Keratinocyte (primary cell): ENCODE data around the gene ISYNA1. TPM values are rescaled to one million over a fixed set of nuclear protein-coding genes. Genes with fewer than 3 reads are reported as not detected.

Experiments used
- DNase-seq: peaks from one replicate; pipeline ENCODE4 v3.0.0-alpha.2; 2011; ENCODE audit warnings: low read depth, missing footprints, low spot score
- FAIRE-seq: peaks from 2 replicates; lab custom pipeline; 2011; peaks lifted over from hg19 to GRCh38; lab: Jason Lieb, UNC
- H2AFZ ChIP-seq: 2 replicates; pipeline ENCODE4 v1.6.0; 2012; ENCODE audit warnings: low read length, control low read depth, inconsistent platforms; ENCODE audit not compliant: control insufficient read depth
- H3K27ac ChIP-seq: 2 replicates; pipeline ENCODE4 v1.5.1; 2011; ENCODE audit warnings: low read length; ENCODE audit not compliant: control insufficient read depth, insufficient read depth
- H3K27me3 ChIP-seq: 3 replicates; pipeline ENCODE4 v1.6.0; 2011; ENCODE audit warnings: low read length; ENCODE audit not compliant: control insufficient read depth, insufficient read depth; ENCODE audit errors: extremely low read depth
- H3K36me3 ChIP-seq, 2 experiments: 2 replicates in 1 of 2; 3 replicates in 1 of 2; pipeline ENCODE4 v1.5.1; 2011; ENCODE audit warnings: low read length in 2 of 2, mild to moderate bottlenecking in 1 of 2; ENCODE audit not compliant: control insufficient read depth in 2 of 2, insufficient read depth in 2 of 2; ENCODE audit errors: extremely low read depth in 1 of 2
- H3K4me1 ChIP-seq: 3 replicates; pipeline ENCODE4 v1.5.1; 2011; ENCODE audit warnings: low read length; ENCODE audit not compliant: control insufficient read depth, insufficient read depth; ENCODE audit errors: extremely low read depth
- H3K4me2 ChIP-seq: 3 replicates; pipeline ENCODE4 v1.6.0; 2011; ENCODE audit warnings: low read depth, low read length; ENCODE audit not compliant: control insufficient read depth, insufficient read depth; ENCODE audit errors: extremely low read depth
- H3K4me3 ChIP-seq, 3 experiments: fragments of 200-600 bp in 1 of 3; sonication (generic) in 1 of 3; 2 replicates in 2 of 3; 3 replicates in 1 of 3; pipeline ENCODE4 v1.5.1; 2011 to 2016; ENCODE audit warnings: low read length in 3 of 3, mild to moderate bottlenecking in 3 of 3, control low read depth in 2 of 3, inconsistent platforms in 1 of 3, low read depth in 1 of 3, mixed read lengths in 1 of 3, mixed run types in 1 of 3, moderate library complexity in 1 of 3; ENCODE audit not compliant: control insufficient read depth in 2 of 3, insufficient read depth in 2 of 3; ENCODE audit errors: extremely low read depth in 1 of 3
- H3K79me2 ChIP-seq: 2 replicates; pipeline ENCODE4 v1.6.0; 2012; ENCODE audit warnings: low read length; ENCODE audit not compliant: control insufficient read depth, insufficient read depth
- H3K9ac ChIP-seq: 3 replicates; pipeline ENCODE4 v1.6.0; 2011; ENCODE audit warnings: low read length; ENCODE audit not compliant: control insufficient read depth, insufficient read depth; ENCODE audit errors: extremely low read depth
- H3K9me1 ChIP-seq: 3 replicates; pipeline ENCODE4 v1.6.0; 2011; ENCODE audit warnings: low read length; ENCODE audit not compliant: control insufficient read depth, insufficient read depth; ENCODE audit errors: extremely low read depth
- H3K9me3 ChIP-seq: 2 replicates; pipeline ENCODE4 v1.5.1; 2012; ENCODE audit warnings: low read depth, low read length; ENCODE audit not compliant: control insufficient read depth
- H4K20me1 ChIP-seq: 3 replicates; pipeline ENCODE4 v1.6.0; 2011; ENCODE audit warnings: low read length; ENCODE audit not compliant: control insufficient read depth, insufficient read depth; ENCODE audit errors: extremely low read depth
- CTCF ChIP-seq, 3 experiments: IDR thresholded peaks in 1 of 3; conservative IDR thresholded peaks in 1 of 3; optimal IDR thresholded peaks in 1 of 3; 2 replicates in 2 of 3; 3 replicates in 1 of 3; pipeline versions ENCODE3 to v1.5.1; 2011; ENCODE audit warnings: low read length in 3 of 3, mild to moderate bottlenecking in 3 of 3, moderate library complexity in 2 of 3, control low read depth in 1 of 3, inconsistent platforms in 1 of 3; ENCODE audit not compliant: insufficient read depth in 2 of 3; ENCODE audit errors: extremely low read depth in 1 of 3
- EZH2 ChIP-seq: IDR thresholded peaks from one replicate; pipeline ENCODE4 v1.6.1; 2012; ENCODE audit warnings: inconsistent platforms, mild to moderate bottlenecking, low read length, moderate library complexity
- dilution Hi-C: fragments of 300-500 bp; cut with MboI; formaldehyde crosslinking; loops from one replicate; pipeline ENCODE4 v1.7.0; 2020; ENCODE audit warnings: low sequenced_read_pairs; ENCODE audit not compliant: extremely low pct_ligation_motif_present
- polyA plus RNA-seq, 5 experiments: library from polyadenylated mRNA; depleted of rRNA in 3 of 5; stranded (reverse) in 3 of 5; stranded (forward) in 1 of 5; unstranded in 1 of 5; fragments of >200 nt; gene quantifications; 1 replicate in 1 of 5; 2 replicates in 3 of 5; 3 replicates in 1 of 5; pipeline versions ENCODE4 v1.2.1 to v1.2.3, GENCODE V29; 2011 to 2012; ENCODE audit warnings: missing spikeins in 2 of 5, low read depth in 1 of 5, low replicate concordance in 1 of 5

Gene ISYNA1
- polyA plus RNA-seq, 1 donor (not counting 4 experiments of a cell fraction or from before 2014, with no cell fraction given) = 3.5 TPM

GRCh38 chr19:18474366-18474887 lies 36.5 kb upstream of the ISYNA1 start:
- peaks cover 70% of the 10 kb centered on the region for H3K79me2 ChIP-seq
- no peak overlapping the region for H3K4me2 ChIP-seq
- peaks cover 15 to 19% of the 10 kb centered on the region in 2 experiments for H3K36me3 ChIP-seq
- TF ChIP-seq CTCF (optimal IDR thresholded peaks at IDR 0.05 in 1 of 3, IDR thresholded peaks at IDR 0.05 in 1 of 3, conservative IDR thresholded peaks at IDR 0.05 in 1 of 3; ENCODE audit: extremely low read depth in 1 of 3, insufficient read depth in 2 of 3, low read length in 3 of 3) = no peak
- no peak for TF ChIP-seq EZH2
- peaks cover 8% of the 10 kb centered on the region for H4K20me1 ChIP-seq
- H2AFZ ChIP-seq = no peak overlapping the region
- FAIRE-seq = no peak
- H3K4me1 ChIP-seq = peaks cover 18% of the 10 kb centered on the region
- H3K27me3 ChIP-seq = no peaks in the 10 kb centered on the region
- dilution Hi-C loops = no loop called here
- H3K9me3 ChIP-seq = no peaks in the 10 kb centered on the region
- no peak overlapping the region for H3K9ac ChIP-seq
- H3K4me3 ChIP-seq = no peak overlapping the region
- no peak overlapping the region for H3K27ac ChIP-seq
- no peaks in the 10 kb centered on the region for H3K9me1 ChIP-seq
- no peak for DNase-seq

- H3K9me1 ChIP-seq = no peaks in the 10 kb centered on the region
- no peak overlapping the region for H3K9ac ChIP-seq
- H3K4me2 ChIP-seq = no peak overlapping the region
- no peaks in the 10 kb centered on the region for H3K27me3 ChIP-seq
- peaks cover 17 to 21% of the 10 kb centered on the region in 2 experiments for H3K36me3 ChIP-seq
- no peak for TF ChIP-seq CTCF (optimal IDR thresholded peaks at IDR 0.05 in 1 of 3, IDR thresholded peaks at IDR 0.05 in 1 of 3, conservative IDR thresholded peaks at IDR 0.05 in 1 of 3; ENCODE audit: extremely low read depth in 1 of 3, insufficient read depth in 2 of 3, low read length in 3 of 3)
- no peak for TF ChIP-seq EZH2
- H3K27ac ChIP-seq = no peak overlapping the region
- peaks cover 73% of the 10 kb centered on the region for H3K79me2 ChIP-seq
- H3K4me3 ChIP-seq = no peak overlapping the region
- no peak for DNase-seq
- H3K4me1 ChIP-seq = peaks cover 11% of the 10 kb centered on the region
- no peak overlapping the region for H2AFZ ChIP-seq
- no peaks in the 10 kb centered on the region for H3K9me3 ChIP-seq
- FAIRE-seq = no peak
- peaks cover 15% of the 10 kb centered on the region for H4K20me1 ChIP-seq
- dilution Hi-C loops = no loop called here
These were observed 35.8 kb upstream of the ISYNA1 start for GRCh38 chr19:18473706-18474087.
